ENCODE measurements around the gene PCDH9.
A peak's percentile ranks its signal among the peaks of the same experiment; 100 is the strongest.

Gene PCDH9

DNA sequence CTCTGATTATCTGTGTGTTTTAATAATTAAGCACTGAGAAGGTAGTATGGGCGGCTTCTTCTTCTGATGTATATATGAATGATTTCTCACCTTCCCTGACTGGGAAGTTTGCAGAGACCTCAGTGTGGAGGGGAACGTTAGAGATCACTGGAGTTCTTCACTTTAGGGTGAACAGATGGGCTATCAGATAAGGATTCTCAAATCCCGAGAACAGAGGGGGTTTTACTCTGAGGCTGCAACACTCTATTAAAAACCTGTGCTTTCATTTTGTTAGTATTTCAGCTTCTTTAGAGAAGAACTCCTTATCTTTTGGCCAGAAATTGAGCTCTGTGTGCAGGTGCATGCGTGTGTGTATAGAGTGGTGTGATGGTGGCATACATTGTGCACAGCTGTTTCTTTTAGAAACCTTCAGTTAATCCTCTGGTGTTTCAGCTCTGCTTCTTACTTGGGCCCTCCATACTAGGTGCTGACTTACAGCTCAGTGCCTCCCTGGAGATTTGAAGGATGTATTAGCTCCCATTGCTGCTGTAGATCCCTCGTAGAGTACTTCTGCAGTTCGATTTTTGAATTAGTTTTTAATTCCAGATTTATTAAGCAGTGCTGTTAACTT, 45.3 kb upstream of the PCDH9 start:
- H3K27ac ChIP-seq: peak overlapping the region; percentile 50; the same call in 1 of the 2 replicates
- peak overlapping the region; percentile 6; the same call in 1 of the 2 replicates for H2AFZ ChIP-seq (ENCODE audit: low read depth)

DNA sequence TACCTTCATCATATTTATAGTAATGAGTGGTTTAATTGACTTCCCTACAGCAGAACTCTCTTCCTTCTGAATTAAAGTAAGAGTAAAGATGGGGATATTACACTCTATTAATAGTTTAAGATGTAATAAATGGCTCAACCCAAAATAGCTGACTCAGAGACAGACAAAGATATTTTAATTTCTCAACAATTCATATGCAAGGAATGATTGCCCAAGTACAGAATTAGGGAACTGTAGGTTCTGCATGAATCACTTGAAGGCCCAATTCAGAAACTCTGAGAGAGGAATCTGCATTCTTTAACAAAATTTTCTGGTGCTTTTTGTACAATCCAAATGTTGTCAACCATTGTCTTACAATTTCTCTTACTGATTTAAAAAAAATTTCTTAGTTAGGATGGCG, 42.9 kb upstream of the PCDH9 start:
- Histone ChIP-seq H3K9ac (no peak overlapping the region), H3K4me1 (ENCODE audit: low read depth, poor library complexity, severe bottlenecking) (peaks cover 16% of the 10 kb centered on the region), H4K20me1 (ENCODE audit: insufficient read depth) (no peaks in the 10 kb centered on the region), H3K36me3 (ENCODE audit: insufficient read depth) (no peaks in the 10 kb centered on the region), H2AFZ (ENCODE audit: low read depth) (no peak overlapping the region), H3K27ac (no peak overlapping the region), H3K27me3 (ENCODE audit: insufficient read depth, low read depth) (no peaks in the 10 kb centered on the region), H3K4me2 (no peak overlapping the region), H3K4me3 (IDR thresholded peaks at IDR 0.05; ENCODE audit: insufficient read depth, low read depth, low read length) (no peak overlapping the region), H3K79me2 (ENCODE audit: insufficient read depth, low read depth) (no peaks in the 10 kb centered on the region)
- TF ChIP-seq, protein P1, sequence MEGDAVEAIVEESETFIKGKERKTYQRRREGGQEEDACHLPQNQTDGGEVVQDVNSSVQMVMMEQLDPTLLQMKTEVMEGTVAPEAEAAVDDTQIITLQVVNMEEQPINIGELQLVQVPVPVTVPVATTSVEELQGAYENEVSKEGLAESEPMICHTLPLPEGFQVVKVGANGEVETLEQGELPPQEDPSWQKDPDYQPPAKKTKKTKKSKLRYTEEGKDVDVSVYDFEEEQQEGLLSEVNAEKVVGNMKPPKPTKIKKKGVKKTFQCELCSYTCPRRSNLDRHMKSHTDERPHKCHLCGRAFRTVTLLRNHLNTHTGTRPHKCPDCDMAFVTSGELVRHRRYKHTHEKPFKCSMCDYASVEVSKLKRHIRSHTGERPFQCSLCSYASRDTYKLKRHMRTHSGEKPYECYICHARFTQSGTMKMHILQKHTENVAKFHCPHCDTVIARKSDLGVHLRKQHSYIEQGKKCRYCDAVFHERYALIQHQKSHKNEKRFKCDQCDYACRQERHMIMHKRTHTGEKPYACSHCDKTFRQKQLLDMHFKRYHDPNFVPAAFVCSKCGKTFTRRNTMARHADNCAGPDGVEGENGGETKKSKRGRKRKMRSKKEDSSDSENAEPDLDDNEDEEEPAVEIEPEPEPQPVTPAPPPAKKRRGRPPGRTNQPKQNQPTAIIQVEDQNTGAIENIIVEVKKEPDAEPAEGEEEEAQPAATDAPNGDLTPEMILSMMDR (conservative IDR thresholded peaks at IDR 0.05; ENCODE audit: low read depth, low read length): no peak

More for the DNA sequence above, 45.3 kb upstream of the PCDH9 start:
- Histone ChIP-seq H3K27me3 (ENCODE audit: insufficient read depth, low read depth) (no peaks in the 10 kb centered on the region), H3K9ac (peak overlapping the region; percentile 22; the same call in 1 of the 2 replicates), H4K20me1 (ENCODE audit: insufficient read depth) (no peaks in the 10 kb centered on the region), H3K79me2 (ENCODE audit: insufficient read depth, low read depth) (no peaks in the 10 kb centered on the region), H3K36me3 (ENCODE audit: insufficient read depth) (no peaks in the 10 kb centered on the region), H3K4me3 (IDR thresholded peaks at IDR 0.05; ENCODE audit: insufficient read depth, low read depth, low read length) (no peak overlapping the region), H3K4me2 (peak overlapping the region; percentile 42), H3K4me1 (ENCODE audit: low read depth, poor library complexity, severe bottlenecking) (peaks cover 16% of the 10 kb centered on the region)
- TF ChIP-seq, protein P1 (conservative IDR thresholded peaks at IDR 0.05; ENCODE audit: low read depth, low read length): no peak

DNA sequence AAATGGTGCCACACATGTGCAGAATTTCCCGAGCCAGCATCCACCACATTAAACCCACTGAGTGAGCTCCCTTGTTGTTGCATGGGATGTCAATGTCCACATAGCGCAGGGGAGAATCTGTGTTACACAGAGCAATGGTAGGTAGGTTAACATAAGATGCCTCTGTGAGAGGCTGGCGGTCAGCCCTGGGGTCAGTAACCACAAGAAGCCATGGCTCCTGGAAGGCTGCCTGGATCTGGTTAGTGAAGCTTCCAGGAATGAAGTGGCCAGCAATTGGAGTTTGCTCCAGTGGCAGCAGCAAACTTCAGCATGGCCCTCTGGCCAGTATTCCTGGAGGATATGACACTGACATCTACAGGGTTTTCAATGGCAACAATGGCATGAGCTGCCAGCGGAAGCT, 37.0 kb upstream of the PCDH9 start:
- no peak overlapping the region for H3K9ac ChIP-seq
- no peaks in the 10 kb centered on the region for H3K4me1 ChIP-seq (ENCODE audit: low read depth, poor library complexity, severe bottlenecking)
- H3K79me2 ChIP-seq (ENCODE audit: insufficient read depth, low read depth): no peaks in the 10 kb centered on the region
- H3K27ac ChIP-seq: no peak overlapping the region
- H2AFZ ChIP-seq (ENCODE audit: low read depth): no peak overlapping the region
- H3K4me3 ChIP-seq (IDR thresholded peaks at IDR 0.05; ENCODE audit: insufficient read depth, low read depth, low read length): no peak overlapping the region
- no peaks in the 10 kb centered on the region for H4K20me1 ChIP-seq (ENCODE audit: insufficient read depth)
- H3K27me3 ChIP-seq (ENCODE audit: insufficient read depth, low read depth): no peaks in the 10 kb centered on the region
- TF ChIP-seq, protein P1 (conservative IDR thresholded peaks at IDR 0.05; ENCODE audit: low read depth, low read length): no peak
- H3K36me3 ChIP-seq (ENCODE audit: insufficient read depth): no peaks in the 10 kb centered on the region
- no peak overlapping the region for H3K4me2 ChIP-seq

DNA sequence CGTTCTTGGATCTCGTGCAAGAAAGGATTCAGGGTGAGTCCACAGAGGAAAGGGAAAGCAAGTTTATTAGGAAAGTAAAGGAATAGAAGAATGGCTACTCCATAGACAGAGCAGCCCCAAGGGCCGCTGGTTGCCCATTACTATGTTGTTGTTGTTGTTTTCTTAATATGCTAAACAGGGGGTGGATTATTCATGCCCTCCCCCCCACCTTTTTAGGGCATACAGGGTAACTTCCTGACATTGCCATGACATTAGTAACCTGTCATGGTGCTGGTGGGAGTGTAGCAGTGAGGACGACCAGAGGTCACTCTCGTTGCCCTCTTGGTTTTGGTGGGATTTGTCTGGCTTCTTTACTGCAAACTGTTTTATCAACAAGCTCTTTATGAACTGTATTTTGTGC, 29.1 kb upstream of the PCDH9 start:
- no peak overlapping the region for H2AFZ ChIP-seq (ENCODE audit: low read depth)
- no peaks in the 10 kb centered on the region for H3K79me2 ChIP-seq (ENCODE audit: insufficient read depth, low read depth)
- H3K4me3 ChIP-seq (IDR thresholded peaks at IDR 0.05; ENCODE audit: insufficient read depth, low read depth, low read length): no peak overlapping the region
- H3K36me3 ChIP-seq (ENCODE audit: insufficient read depth): no peaks in the 10 kb centered on the region
- H3K27me3 ChIP-seq (ENCODE audit: insufficient read depth, low read depth): no peaks in the 10 kb centered on the region
- TF ChIP-seq, protein P1 (conservative IDR thresholded peaks at IDR 0.05; ENCODE audit: low read depth, low read length): no peak
- no peak overlapping the region for H3K4me2 ChIP-seq
- no peak overlapping the region for H3K27ac ChIP-seq
- no peaks in the 10 kb centered on the region for H4K20me1 ChIP-seq (ENCODE audit: insufficient read depth)
- no peak overlapping the region for H3K9ac ChIP-seq
- H3K4me1 ChIP-seq (ENCODE audit: low read depth, poor library complexity, severe bottlenecking): peaks cover 12% of the 10 kb centered on the region

Measured in KMS-11 (cell line).